SK-N-SH (cell line): Measurements from ENCODE around the gene IL20. TPM values are rescaled to one million over a fixed set of nuclear protein-coding genes. Genes with fewer than 3 reads are reported as not detected.

Experiments used
- CTCF ChIA-PET: fragments of 300-600, 350-600 bp; formaldehyde crosslinking; extraction: SDS; loops from one replicate; lab custom pipeline; 2021; lab: Yijun Ruan, JAX
- POLR2A ChIA-PET: fragments of 350-600 bp; sonication (Branson Sonifier 250); formaldehyde crosslinking; extraction: SDS; loops from one replicate; lab custom pipeline; 2020; ENCODE audit warnings: antibody characterized with exemption, inconsistent platforms; lab: Yijun Ruan, JAX
- DNase-seq: peaks from one replicate; pipeline ENCODE4 v3.0.0; 2012
- H2AFZ ChIP-seq: fragments of 200-600 bp; sonication (generic); 2 replicates; pipeline ENCODE4 v1.8.1; 2016; ENCODE audit warnings: antibody characterized with exemption, mild to moderate bottlenecking, low read depth
- H3F3A ChIP-seq: fragments of 200-600 bp; sonication (generic); replicated peaks from 2 replicates; pipeline ENCODE3; 2016; ENCODE audit warnings: antibody characterized with exemption, mild to moderate bottlenecking; ENCODE audit not compliant: insufficient read depth
- H3K27ac ChIP-seq, 2 experiments: fragments of 200-500 bp in 1 of 2; fragments of 200-600 bp in 1 of 2; sonication (Bioruptor generic) in 1 of 2; sonication (generic), shearing (Covaris generic) in 1 of 2; 2 replicates each; pipeline versions ENCODE4 v1.5.1 to v1.6.1; 2014 to 2016; ENCODE audit warnings: low read depth in 2 of 2, inconsistent platforms in 1 of 2, low read length in 1 of 2, mild to moderate bottlenecking in 1 of 2, mixed read lengths in 1 of 2
- H3K27me3 ChIP-seq: fragments of 200-600 bp; sonication (generic), shearing (Covaris generic); 2 replicates; pipeline ENCODE4 v1.6.1; 2016; ENCODE audit warnings: mixed run types; ENCODE audit not compliant: insufficient read depth
- H3K36me3 ChIP-seq, 2 experiments: fragments of 200-500 bp in 1 of 2; fragments of 200-600 bp in 1 of 2; sonication (Bioruptor generic) in 1 of 2; sonication (generic) in 1 of 2; replicated peaks in 1 of 2; 2 replicates each; pipeline versions ENCODE3 to v1.5.1; 2014 to 2016; ENCODE audit warnings: low read length in 1 of 2, mild to moderate bottlenecking in 1 of 2; ENCODE audit not compliant: insufficient read depth in 2 of 2, control insufficient read depth in 1 of 2
- H3K4me1 ChIP-seq, 2 experiments: fragments of 200-500 bp in 1 of 2; fragments of 200-600 bp in 1 of 2; sonication (Bioruptor generic) in 1 of 2; sonication (generic), shearing (Covaris generic) in 1 of 2; 2 replicates each; pipeline versions ENCODE4 v1.5.1 to v1.6.1; 2014 to 2016; ENCODE audit warnings: low read depth in 1 of 2, low read length in 1 of 2, mixed run types in 1 of 2; ENCODE audit not compliant: insufficient read depth in 2 of 2, control insufficient read depth in 1 of 2
- H3K4me2 ChIP-seq: fragments of 200-600 bp; sonication (generic), shearing (Covaris generic); 2 replicates; pipeline ENCODE4 v1.6.1; 2017; ENCODE audit warnings: mixed run types
- H3K4me3 ChIP-seq, 2 experiments: fragments of 200-500 bp in 1 of 2; fragments of 200-600 bp in 1 of 2; sonication (Bioruptor generic) in 1 of 2; sonication (generic), shearing (Covaris generic) in 1 of 2; 2 replicates each; pipeline versions ENCODE4 v1.5.1 to v1.8.1; 2014 to 2016; ENCODE audit warnings: low read depth in 2 of 2, inconsistent platforms in 1 of 2, low read length in 1 of 2, mild to moderate bottlenecking in 1 of 2, mixed read lengths in 1 of 2, moderate library complexity in 1 of 2
- H3K79me2 ChIP-seq: fragments of 200-600 bp; sonication (generic); 2 replicates; pipeline ENCODE4 v1.8.1; 2017; ENCODE audit warnings: mild to moderate bottlenecking; ENCODE audit not compliant: insufficient read depth
- H3K9ac ChIP-seq: fragments of 200-600 bp; sonication (generic); 2 replicates; pipeline ENCODE4 v1.6.1; 2017; ENCODE audit warnings: mixed run types
- H3K9me2 ChIP-seq: fragments of 200-600 bp; sonication (generic); 2 replicates; pipeline ENCODE4 v1.6.1; 2017; ENCODE audit warnings: mixed run types
- H3K9me3 ChIP-seq: fragments of 200-600 bp; sonication (generic); 2 replicates; pipeline ENCODE4 v1.6.1; 2017; ENCODE audit warnings: mixed run types, mild to moderate bottlenecking, moderate library complexity
- H4K20me1 ChIP-seq: fragments of 200-600 bp; sonication (generic); 2 replicates; pipeline ENCODE4 v1.6.1; 2017; ENCODE audit warnings: mild to moderate bottlenecking, mixed run types; ENCODE audit not compliant: insufficient read depth
- CTCF ChIP-seq: fragments of 200-600 bp; sonication (generic); IDR thresholded peaks from 2 replicates; pipeline ENCODE4 v1.6.1; 2017; ENCODE audit warnings: antibody characterized with exemption, mild to moderate bottlenecking, moderate library complexity
- ELF1 ChIP-seq: IDR thresholded peaks from 2 replicates; pipeline ENCODE4 v1.4.0; 2012
- EZH2phosphoT487 ChIP-seq: fragments of 200-600 bp; sonication (generic); IDR thresholded peaks from 2 replicates; pipeline ENCODE4 v1.6.1; 2017; ENCODE audit warnings: low read depth, mixed run types, mild to moderate bottlenecking, antibody characterized with exemption, moderate library complexity, borderline replicate concordance
- FOSL2 ChIP-seq: IDR thresholded peaks from 2 replicates; pipeline ENCODE4 v1.4.0; 2012; ENCODE audit warnings: low read depth, mild to moderate bottlenecking, moderate library complexity, borderline replicate concordance
- FOXJ3 ChIP-seq: sonication (generic); formaldehyde crosslinking; IDR thresholded peaks from 2 replicates; pipeline ENCODE4 v1.5.1; 2020; ENCODE audit warnings: mild to moderate bottlenecking, missing genetic modification reagents
- FOXM1 ChIP-seq: IDR thresholded peaks from 2 replicates; pipeline ENCODE4 v1.4.0; 2012; ENCODE audit warnings: low read depth, mild to moderate bottlenecking
- GATA2 ChIP-seq: sonication (generic); formaldehyde crosslinking; IDR thresholded peaks from 2 replicates; pipeline ENCODE4 v1.5.0; 2020; ENCODE audit warnings: mild to moderate bottlenecking, missing genetic modification reagents
- NRF1 ChIP-seq: IDR thresholded peaks from 2 replicates; pipeline ENCODE4 v1.6.1; 2012; ENCODE audit warnings: low read depth, mild to moderate bottlenecking, low read length
- SMC3 ChIP-seq: IDR thresholded peaks from 2 replicates; pipeline ENCODE4 v1.6.1; 2012; ENCODE audit warnings: low read depth, low read length, improper control_type of control experiment
- TCF12 ChIP-seq: IDR thresholded peaks from 2 replicates; pipeline ENCODE4 v1.4.0; 2012
- TEAD4 ChIP-seq: IDR thresholded peaks from 2 replicates; pipeline ENCODE4 v1.4.0; 2012; ENCODE audit warnings: mild to moderate bottlenecking, borderline replicate concordance; ENCODE audit not compliant: insufficient read depth
- USF1 ChIP-seq: IDR thresholded peaks from 2 replicates; pipeline ENCODE4 v1.4.0; 2012; ENCODE audit warnings: low read depth, borderline replicate concordance
- WGBS: methylation state at CpG from one replicate; pipeline ENCODE4 v1.1.6; 2017; ENCODE audit warnings: low lambda C conversion rate; 5-methylcytosine and 5-hydroxymethylcytosine counted together
- polyA plus RNA-seq, 3 experiments: library from polyadenylated mRNA; depleted of rRNA; stranded (reverse); fragments of >200 nt; gene quantifications; 2 replicates each; pipeline ENCODE4 v1.2.3, GENCODE V29; 2012
- TF ChIP-seq, protein P1 (sequence below): fragments of 150-350 bp; IDR thresholded peaks from 2 replicates; pipeline ENCODE4 v1.6.1; 2016; ENCODE audit warnings: mild to moderate bottlenecking, low read depth, low read length

Gene IL20
- polyA plus RNA-seq, 1 of the 3 experiments (the other 2 are of a cell fraction): not detected

- TF ChIP-seq CTCF: no peak
- TF ChIP-seq SMC3: no peak
- TF ChIP-seq TCF12: no peak
- no peak for TF ChIP-seq TEAD4
- no peak for TF ChIP-seq FOXM1
- TF ChIP-seq GATA2 (CRISPR knock-in tag): no peak
- TF ChIP-seq EZH2phosphoT487: no peak
- no peak for TF ChIP-seq NRF1
- no peak for TF ChIP-seq ELF1
- no peak for TF ChIP-seq USF1
These were observed 31.2 kb upstream of the IL20 start (continued) for GRCh38 chr1:206834217-206834616.

GRCh38 chr1:206834711-206835110 is 30.7 kb upstream of the IL20 start:
- H3K27me3 ChIP-seq: no peaks in the 10 kb centered on the region
- H3K36me3 ChIP-seq: no peaks in the 10 kb centered on the region
- H3K9me2 ChIP-seq: no peaks in the 10 kb centered on the region
- no peak overlapping the region for H3K4me2 ChIP-seq
- H3K9ac ChIP-seq: no peak overlapping the region
- no peak for DNase-seq
- CTCF ChIA-PET: interaction anchor here (1.1 to 1.2 kb wide), 2 partner anchors 77 to 100 kb away, joined by 4 to 5 read pairs; no protein-coding TSS in a partner anchor
- no peaks in the 10 kb centered on the region for H3K79me2 ChIP-seq
- WGBS: 31% methylated on average over 3 of the region's 3 CpGs
- no peaks in the 10 kb centered on the region for H4K20me1 ChIP-seq
- H3K4me1 ChIP-seq: no peaks in the 10 kb centered on the region; a peak in 1 of 4 replicates
- TF ChIP-seq CTCF (no peak), FOSL2 (no peak), FOXJ3 (no peak), TEAD4 (no peak)
- TF ChIP-seq, protein P1, sequence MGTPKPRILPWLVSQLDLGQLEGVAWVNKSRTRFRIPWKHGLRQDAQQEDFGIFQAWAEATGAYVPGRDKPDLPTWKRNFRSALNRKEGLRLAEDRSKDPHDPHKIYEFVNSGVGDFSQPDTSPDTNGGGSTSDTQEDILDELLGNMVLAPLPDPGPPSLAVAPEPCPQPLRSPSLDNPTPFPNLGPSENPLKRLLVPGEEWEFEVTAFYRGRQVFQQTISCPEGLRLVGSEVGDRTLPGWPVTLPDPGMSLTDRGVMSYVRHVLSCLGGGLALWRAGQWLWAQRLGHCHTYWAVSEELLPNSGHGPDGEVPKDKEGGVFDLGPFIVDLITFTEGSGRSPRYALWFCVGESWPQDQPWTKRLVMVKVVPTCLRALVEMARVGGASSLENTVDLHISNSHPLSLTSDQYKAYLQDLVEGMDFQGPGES: no peak
- H3K4me3 ChIP-seq: no peak overlapping the region
- no peaks in the 10 kb centered on the region for H3K9me3 ChIP-seq
- H2AFZ ChIP-seq: no peak overlapping the region
- H3F3A ChIP-seq: no peaks in the 10 kb centered on the region
- H3K27ac ChIP-seq: no peak overlapping the region
- POLR2A ChIA-PET: no interaction called here
